CD4-positive, alpha-beta T cell treated with Interleukin-12 subunit alpha and Interleukin-12 subunit beta, for 1 hour (primary cell): ENCODE measurements around the gene BTBD2.

ENCODE experiments used
- DNase-seq: peaks from one replicate; pipeline ENCODE4 v3.0.0-alpha.2; 2020

BTBD2 gene

DNA sequence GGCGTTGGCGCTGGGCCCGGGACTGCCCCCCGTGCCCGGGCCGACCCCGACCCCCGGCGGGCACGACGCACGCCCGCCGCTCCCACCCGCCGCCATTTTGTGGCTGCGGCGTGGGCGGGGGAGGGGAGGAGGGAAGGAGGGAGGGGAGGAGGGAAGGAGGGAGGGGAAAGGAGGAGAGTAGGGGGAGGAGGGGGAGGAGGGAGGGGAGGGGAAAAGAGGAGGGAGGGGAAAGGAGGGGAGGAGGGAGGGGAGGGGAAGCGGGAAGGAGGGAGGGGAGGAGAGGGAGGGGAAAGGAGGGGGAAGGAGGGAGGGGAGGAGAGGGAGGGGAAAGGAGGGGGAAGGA, at the start of gene BTBD2:
TSS of gene BTBD2 (minus strand) at position 107 of the 343 bp plus-strand sequence. CDS start at position 96, 11 bp downstream.
- DNase-seq: peak; percentile 69

DNA sequence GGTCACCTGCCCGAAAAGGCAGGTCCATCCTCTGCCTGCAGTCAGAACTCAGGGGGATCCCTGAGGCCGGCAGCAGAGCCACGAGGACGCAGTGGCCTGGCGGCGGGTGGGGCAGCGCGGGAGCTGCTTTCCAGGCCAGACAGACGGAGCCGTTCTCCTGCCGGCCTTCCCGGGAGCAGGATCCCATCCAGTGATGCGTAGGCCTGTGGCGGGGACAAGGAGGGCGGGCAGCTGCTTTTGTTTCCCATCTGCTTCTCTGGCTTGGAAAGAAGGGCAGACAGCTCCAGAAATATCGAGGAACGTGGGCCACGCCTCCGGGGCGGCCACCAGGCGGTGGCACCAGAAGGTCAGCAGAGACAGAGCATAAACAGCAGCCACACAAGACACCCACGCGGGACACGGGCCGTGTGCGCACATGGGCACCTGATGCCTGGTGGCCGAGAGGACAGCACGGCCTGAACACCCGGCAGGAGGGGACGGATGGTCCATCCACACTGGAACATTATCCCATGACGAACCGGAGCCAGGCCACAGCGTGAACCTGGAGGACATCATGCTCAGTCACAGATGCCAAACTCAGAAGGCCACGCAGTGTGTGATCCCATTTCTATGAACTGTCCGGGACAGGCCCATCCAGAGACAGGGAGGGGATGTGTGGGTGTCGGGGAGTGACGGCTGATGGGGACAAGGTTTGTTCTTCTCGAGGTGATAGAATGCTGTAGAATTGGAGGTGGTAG, 49.4 kb upstream of the BTBD2 start:
- no peak for DNase-seq

DNA sequence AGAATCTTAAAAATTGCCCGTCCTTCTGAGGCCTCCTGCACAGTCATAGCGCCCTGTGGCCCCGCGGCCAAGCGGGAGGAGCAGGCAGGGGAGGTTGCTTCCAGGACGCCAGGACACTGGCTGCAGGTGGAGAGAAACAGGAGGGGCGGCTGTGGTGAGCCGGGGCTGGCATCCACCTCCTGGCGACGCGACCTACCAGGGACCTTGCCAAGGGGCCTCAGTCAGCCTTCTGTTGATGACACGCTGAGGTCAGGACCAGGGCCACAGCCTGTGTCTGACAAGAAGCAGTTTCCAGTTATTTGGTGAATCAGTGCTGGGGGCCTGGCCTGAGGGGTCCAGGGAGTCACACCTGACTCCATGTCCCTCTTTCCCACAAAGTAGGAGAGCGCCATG, 48.9 kb upstream of the BTBD2 start:
- DNase-seq: no peak

DNA sequence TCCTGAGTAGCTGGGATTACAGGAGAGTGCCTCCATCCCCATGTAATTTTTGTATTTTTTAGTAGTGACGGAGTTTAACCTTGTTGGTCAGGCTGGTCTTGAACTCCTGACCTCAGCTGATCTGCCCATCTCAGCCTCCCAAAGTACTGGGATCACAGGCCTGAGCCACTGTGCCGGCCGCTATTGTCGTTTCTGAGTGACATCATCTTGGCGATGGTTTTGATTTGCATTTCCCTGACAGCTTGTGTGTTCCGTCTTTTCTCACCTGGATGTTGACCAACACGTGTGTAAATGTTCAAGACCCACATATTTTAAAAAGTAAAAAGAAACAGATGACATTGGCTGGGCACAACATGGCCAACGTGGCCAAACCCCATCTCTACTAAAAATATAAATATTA, 48.3 kb upstream of the BTBD2 start:
- DNase-seq: no peak

DNA sequence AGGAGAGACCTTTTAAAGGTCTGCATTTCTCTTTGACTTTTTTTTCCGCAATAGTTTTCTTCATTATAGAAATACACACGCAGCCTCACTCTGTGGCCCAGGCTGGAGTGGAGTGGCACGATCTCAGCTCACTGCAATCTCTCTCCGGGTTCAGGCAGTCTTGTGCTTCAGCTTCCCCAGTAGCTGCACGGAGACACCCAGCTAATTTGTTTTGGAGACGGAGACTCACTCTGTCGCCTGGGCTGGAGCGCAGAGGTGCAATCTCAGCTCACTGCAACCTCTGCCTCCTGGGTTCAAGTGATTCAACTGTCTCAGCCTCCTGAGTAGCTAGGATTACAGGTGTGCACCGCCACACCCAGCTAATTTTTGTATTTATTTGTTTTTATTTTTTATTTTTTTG, 47.3 kb upstream of the BTBD2 start:
- no peak for DNase-seq

DNA sequence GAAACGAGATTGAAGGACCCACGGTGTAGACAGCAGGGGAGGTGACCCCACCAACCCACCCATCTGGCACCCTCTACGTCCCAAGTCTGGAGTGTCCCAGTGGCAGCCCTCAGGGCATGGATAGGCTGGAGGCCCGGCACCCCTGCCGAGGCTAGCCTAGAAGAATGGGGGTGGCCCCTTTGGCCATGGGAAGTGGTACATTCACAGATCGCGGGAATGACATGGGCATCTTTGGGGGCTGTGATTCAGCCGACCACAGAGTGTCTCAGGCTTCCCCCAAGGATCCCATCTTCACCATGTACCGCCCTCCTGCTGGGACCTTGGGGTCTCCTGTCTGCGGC, 46.8 kb upstream of the BTBD2 start:
- no peak for DNase-seq

DNA sequence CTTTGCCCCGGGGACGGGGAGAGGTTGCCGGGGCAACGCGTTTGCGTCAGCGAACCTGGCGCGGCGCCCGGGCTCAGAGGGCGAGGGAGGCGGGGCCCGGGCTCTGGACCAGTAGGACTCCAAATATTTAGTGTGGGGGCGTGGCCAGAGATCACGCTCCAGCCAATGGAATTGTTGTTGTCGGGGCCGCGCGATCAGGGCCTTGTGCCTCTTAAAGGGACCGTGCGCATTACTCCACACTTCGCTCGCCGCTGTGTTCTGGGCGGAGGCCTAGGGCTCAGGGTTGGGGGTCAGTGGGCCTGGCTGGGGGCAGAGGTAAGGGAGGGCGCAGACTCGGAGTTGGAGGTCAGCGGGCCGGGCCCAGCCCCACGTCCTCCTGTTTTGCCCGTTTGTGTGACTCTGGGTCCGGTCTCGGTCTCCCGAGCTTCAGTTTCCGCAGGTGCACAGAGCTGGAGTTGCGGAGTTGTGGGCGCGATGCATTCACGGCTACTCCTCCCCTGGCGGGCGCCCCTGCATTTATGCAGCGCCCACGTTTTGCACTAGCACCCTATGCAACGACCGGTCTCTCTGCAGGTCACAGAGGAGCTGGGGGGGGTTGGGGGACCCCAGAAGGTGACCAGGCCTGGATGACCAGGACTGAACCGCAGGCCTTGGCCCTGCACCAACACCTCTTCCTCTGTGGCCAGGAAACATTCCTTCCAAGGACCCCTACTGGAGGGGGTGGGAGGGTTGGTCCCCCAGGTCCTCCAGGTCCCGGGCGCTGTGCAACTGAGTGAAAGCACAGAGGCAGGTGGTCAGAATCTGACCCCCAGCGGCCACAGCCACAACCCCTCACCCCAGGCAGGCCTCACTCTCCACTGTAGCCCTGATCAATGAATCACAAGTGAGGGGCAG, 46.2 kb upstream of the BTBD2 start:
- peak; percentile 99 for DNase-seq

DNA sequence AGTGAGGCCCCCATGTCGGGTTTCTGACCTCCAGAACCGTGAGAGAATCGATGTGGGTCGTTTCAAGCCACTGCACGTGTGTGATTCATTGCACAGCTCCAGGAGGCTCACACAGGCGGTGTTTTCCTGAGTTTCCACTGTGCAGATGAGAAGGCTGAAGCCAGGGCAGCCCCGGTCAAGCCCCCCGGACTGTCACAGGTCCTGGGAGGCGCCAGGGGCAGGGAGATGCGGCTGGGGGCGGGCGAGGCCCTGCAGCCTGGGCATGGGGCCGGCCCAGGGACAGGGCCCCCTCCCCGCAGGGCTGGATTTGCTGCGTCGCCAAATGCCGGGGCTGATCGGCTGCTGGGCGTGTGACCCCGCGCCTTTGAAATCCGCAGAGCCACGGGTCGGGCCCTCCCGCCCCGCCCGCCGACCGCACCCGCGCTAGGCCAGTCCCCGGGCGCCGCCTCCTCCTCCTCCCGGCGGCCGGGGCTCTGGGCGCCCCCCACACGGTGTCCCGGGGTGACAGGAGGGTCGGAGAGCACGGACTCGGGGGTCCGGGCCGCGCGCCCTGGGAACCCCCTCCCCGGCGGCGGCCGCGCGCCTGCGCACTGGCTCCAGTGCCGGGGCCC, 45.5 kb upstream of the BTBD2 start:
- DNase-seq: no peak

DNA sequence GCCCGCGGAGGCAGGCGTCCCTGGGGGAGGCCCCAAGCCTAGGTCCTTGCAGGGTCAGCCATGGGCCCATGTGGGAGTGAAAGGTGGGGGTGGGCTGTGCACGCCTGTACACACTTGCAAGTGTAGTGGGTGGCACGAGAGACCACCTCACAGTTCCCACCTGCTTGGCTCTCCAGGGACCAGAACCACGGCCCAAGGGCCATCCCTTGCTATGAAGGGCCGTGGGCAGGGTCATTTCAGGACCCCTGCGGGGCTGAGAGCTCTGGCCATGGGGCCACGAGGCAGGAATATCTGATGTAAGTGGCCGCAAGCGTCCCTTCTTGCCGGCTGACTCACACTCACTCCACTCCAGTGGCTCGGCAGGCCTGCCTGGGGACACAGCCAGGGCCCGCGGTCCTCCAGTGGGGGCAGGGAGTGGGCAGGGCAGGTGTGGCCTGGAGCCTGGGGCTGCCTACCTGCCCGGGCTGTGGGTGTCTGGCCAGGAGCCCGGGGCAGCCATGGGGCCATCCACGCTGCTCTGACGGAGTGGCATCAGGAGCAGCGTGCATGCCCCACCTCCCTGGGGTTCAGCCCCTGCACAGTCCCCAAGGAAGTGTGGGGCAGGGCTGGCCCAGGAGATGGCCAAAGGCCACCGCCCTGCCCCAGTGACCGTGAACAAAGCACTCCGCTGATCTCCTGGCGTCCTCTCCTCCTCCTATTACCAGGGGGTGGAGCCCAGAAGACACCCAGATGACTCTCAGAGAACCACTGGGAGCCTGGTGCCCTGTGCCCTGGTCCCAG, 44.1 kb upstream of the BTBD2 start:
- DNase-seq: no peak

DNA sequence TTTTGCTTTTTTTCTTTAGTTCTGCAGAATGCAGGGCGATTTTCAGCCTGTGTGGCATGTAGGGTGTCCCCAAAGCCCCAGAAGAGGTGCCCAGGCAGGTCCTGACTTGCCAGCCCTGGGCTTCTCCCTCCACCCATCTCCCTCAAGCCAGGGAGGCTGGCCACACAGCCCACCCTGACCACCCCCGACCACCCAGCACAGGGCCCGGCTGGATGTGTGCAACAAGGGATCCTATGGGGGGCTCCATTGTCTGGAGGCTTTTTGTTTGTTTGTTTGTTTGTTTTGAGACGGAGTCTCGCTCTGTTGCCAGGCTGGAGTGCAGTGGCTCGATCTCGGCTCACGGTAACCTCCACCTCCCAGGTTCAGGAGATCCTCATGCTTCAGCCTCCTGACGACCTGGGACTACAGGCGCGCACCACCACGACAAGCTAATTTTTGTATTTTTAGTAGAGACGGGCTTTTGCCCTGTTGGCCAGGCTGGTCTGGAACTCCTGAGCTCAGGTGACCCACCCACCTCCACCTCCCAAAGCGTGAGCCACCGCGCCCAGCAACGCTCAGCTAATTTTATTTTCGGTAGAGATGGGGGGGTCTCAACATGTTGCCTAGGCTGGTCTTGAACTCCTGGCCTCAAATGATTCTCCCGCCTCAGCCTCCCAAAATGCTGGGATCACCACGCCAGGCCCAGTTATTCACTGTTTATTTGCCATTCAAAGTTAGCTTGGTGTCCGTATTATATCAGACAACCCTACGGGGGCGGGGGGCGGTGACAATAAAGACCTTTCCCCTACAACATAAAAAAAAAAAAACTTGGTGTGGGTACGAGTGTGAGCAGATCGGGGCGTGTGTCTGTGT, 43.3 kb upstream of the BTBD2 start:
- no peak for DNase-seq

DNA sequence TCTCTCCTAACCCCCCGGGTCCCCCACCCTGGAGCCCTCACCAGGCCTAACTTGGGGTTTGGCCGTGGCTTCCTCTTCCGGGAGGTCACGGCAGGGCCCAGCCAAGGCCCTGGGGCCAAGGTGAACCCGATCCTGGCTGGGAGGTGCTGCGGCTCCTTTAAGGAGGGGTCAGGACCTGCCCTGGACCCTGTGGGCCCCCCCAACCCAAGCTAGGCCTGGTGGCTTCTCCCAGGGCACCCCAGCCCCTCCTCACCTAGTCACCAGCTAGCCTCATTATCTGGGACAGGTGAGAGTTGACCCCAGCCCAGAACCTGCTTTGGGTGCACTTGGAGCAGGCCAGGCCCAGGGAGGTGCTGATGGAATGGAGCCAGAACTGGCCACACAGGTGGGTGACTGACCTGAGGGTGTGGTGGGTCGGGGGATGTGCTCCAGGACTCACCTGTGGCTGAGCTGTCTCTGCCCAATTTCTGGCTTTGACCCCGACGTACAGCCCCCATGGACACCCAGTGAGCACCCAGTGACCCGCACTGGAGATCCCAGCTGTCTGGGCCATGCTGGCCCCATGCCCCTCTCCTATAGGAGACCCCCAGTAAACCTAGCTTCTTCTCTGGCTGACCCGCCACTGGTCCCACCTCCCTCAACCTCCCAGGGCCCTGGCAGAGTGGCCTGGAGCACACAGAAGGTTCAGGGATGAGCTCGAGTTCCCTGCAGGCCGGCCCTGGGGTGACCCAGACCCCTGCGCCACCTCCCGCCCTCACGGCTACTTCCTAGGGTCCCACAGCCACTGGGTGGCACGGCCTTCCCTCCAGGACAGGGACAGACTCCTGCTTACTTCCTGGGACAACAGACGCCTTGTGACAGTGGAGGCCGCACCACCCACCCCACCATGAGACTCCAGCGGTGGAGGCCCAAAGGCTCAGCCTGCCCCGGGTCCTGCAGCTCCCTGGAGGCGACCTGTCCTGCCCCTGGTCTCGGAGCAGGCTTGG, 42.3 kb upstream of the BTBD2 start:
- DNase-seq: no peak

DNA sequence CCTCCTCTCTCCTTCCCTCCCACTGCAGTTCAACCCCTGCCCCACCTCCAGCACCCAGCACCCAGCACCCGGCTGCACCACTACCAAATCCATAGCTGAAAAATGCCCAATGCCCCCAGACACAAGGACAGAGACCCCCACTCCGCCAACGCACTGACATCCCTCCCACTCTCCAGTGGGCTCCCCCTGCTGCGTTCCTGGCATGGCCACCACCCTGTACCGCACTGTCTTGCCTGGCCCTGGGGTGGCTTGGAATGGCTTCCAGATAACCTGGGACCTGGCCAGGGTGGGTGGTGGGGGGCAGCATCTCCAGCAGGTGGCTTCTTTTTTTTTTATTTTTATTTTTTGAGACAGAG, 41.3 kb upstream of the BTBD2 start:
- no peak for DNase-seq

DNA sequence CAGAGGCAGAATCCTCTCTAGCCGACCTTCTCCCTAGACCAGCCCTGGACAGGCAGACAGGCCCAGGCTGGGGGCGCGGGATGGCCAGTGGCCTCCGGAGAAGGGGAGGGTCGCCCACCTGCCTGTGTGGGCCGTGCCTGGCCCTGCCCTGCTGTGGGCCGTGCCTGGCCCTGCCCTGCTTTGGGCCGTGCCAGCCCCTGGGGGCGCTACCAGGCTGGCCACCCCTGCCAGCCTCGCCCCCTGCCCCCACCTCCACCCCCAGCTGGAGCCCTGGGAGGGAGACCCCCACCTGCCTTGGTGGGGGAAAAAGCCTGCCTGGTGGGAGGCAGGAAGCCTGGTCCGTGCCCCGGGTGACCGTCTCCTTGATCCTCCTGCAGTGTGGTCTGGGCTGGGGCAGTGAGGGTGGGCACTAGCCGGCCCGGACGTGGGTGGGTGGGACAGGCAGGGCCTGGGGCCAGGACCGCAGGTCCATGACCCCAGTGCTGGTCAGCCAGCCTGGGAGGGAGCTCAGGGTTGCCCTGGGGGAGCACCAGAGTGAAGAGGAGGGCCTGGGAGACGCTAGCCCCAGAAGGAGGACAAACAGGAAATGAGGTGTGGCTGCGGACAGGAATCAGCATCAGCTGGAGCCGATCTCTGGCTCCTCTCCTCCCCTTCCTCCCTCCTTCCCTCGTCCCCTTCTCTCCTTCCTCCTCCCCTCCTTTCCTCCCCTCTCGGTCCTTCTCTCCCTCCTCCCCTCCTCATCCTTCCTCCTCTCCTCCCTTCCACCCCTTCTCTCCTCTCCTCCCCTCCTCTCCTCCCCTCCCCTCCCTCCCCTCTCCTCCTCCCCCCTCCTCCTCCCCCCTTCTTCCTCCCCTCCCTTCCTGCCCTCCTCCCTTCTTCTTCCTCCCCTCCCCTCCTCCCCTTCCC, 40.7 kb upstream of the BTBD2 start:
- DNase-seq: peak; percentile 52

DNA sequence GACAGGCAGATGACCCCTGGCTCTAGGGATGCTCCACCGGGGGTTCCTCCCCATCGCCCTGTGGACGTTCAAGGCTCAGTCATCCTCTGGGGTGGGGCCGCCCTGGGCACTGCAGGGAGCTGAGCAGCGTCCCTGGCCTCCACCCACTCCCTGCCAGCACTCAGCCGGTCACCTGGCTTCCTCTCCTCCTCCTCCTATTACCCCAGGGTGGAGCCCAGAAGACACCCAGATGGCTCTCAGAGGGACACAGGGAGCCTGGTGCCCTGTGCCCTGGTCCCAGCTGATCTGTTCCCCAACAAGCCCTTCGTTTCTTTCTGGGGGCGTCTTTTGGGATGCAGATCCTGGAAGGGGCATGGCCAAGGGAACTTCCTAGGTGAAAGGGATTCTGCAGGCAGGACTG, 39.2 kb upstream of the BTBD2 start:
- DNase-seq: no peak

DNA sequence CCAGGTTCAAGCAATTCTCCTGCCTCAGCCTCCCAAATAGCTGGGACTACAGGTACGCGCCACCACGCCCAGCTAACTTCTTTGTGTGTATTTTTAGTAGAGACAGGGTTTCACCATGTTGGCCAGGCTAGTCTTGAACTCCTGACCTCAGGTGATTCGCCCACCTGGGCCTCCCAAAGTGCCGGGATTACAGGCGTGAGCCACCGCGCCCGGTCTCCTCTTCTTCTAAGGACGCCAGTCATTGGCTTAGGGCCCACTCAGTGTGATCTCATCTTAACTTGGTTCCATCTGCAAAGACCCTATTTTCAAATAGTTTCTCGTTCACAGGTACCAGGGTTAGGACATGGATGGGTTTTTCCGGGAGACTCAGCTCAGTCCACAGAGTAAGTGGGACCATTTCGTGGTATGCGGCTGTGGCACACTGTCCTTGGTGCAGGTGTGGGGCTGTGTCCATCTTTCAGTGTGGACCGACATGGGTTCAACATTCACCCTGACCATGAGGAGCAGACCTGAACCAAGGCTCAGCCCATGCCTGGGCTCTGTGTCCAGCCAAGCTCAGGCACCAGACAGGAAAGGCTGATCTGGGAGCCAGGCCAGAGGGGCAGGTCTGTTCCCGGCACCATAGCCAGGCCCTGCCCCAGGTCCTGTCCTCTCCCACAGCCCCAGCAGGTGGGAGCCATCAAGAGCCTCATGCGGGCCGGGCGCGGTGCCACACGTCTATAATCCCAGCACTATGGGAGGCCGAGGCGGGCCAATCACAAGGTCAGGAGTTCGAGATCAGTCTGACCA, 38.3 kb upstream of the BTBD2 start:
- no peak for DNase-seq

DNA sequence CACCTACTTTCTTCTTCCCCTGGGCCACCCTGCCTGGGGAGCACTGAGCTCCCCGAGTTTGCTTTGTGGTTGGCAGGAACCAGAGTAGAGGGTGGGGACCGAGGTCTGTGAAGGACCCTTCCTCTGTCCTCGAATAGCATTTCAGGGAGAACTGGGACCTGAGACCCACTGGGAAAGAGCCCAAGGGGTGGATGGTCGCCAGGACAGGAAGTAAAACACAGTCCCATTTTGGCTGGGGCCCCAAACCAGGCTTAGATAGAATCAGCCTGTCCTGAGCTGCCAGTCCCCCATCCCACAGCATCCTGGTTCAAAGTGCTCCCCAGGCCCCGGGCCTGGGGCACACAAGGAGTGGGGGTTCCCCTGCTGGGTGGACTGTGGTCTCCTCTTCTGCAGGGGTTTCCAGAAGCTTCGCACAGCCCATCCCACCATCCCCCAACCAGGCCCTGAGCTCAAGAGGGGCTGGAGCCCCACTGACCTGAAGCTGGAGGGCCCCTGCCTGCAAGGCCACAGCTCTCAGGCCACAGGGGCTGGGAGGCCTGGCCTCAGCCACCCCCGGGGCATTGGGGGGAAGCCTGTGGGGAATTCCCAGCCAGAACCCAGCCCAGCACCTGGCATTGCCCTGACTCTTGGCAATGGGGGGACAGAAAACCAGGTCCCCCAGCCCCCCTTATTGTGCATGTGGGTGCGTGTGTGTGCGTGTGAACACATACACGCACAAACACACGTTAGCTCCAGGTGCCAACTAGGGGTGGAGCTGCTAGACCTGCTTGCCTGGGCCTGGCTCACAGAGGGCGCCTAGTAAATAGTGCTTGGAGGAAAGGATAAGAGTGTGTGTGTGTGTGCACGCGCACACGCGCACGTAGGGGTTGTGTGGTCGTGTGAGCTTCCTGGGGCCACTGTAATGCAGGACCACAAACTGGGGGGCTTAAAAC, 36.5 kb upstream of the BTBD2 start:
- peak; percentile 77 for DNase-seq

DNA sequence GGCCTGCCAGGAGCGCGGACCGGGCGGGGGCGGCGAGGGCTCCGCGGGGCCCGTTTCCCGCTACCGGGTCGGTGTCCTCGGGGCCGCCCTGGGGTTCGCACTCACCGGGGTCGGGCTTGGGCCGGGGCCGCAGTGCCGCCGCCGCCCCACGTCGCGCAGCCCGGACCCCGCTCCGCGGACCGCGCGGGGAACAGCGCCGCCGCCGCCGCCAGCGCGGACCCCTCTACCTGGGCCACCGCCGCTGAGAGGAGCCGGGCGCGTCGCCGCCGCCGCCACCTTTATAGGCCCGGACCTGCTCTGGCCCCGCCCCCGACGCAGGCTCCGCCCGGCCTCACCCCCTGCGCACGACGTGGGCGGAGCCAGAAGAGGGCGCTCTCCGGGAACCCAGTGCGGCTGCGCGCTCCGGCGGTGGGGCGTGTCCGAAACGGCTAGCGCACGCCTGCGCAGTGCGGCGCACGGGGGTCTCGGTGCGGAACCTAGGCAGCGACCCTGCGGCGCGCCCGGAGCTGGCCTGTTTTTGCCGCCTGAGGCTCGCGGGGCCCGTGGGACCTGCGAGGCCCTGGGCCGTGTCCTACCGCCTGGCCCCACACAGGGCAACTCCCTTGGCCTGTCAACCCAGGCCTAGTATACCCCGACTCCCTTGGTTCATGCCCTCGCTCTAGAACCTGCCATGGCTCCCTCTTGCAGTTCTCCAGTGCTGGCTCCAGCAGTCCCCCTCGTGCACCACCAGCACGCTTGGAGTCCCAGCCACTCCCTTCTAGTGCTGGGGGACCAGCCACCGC, 35.7 kb upstream of the BTBD2 start, which contains the start of gene MKNK2:
TSS of gene MKNK2 (minus strand) at position 254 of the 782 bp plus-strand sequence. CDS start 393 bp downstream, outside the sequence.
- DNase-seq: peak; percentile 93
